Measurements from ENCODE around the gene CYP27B1. TPM values are rescaled to one million over a fixed set of nuclear protein-coding genes. Genes with fewer than 3 reads are reported as not detected.

The CYP27B1 gene
- total RNA-seq, 2 experiments from 2014 or later, result 6.9 to 7.1 TPM

DNA sequence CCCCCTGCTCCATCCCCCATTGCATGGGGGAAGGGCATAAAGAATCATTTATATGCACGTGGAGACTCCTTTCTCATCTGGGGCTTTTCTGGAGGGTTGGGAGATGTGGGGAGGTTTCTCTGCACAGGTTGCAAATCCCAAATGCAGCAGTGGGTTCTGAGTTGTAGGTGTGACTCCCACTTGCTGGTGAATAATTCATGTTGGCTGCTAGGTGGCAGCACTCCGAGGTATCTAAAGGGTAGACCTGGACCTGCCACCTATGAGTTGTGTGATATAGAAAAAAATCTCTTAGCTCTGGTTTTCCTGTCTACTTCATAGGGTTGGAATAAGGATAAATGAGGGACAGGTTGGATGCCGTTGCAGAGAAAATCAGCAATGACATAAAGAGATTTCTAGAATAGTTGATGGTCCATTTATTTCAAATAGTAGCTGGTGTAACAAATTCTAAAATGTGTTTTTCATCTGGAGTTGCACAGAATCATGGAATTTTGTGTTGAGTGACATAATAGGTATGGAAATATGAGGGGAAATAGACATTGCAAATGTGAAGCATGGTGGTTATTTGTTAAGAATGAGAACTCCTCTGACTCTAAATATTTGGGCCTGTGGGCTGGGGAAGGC, 7.4 kb downstream of the CYP27B1 start:
- no peak overlapping the region for H3K4me2 ChIP-seq (ENCODE audit: low read length)
- H4K20me1 ChIP-seq (ENCODE audit: insufficient read depth, low read length), result peaks cover 10% of the 10 kb centered on the region; the same call in 1 of the 2 replicates
- H3K9me3 ChIP-seq (ENCODE audit: low read length), result no peaks in the 10 kb centered on the region
- CTCF ChIA-PET (ENCODE audit: unreplicated experiment), result interaction anchor here (0.7 kb wide), 1 partner anchor 13 kb away, joined by 3 read pairs; the partner anchor contains the start of genes EEF1AKMT3 and METTL1
- intact Hi-C loops (cut with micrococcal nuclease; ENCODE audit: unreplicated experiment), result no loop called here
- no peak overlapping the region for H3K27ac ChIP-seq (ENCODE audit: low read depth, low read length, poor library complexity, severe bottlenecking)
- H2AFZ ChIP-seq (ENCODE audit: low read length), result no peak overlapping the region
- H3K79me2 ChIP-seq (ENCODE audit: insufficient read depth, low read depth, low read length), result peaks cover 7% of the 10 kb centered on the region; the same call in 1 of the 2 replicates
- H3K9me2 ChIP-seq (ENCODE audit: insufficient read depth, low read length), result no peaks in the 10 kb centered on the region
- H3K36me3 ChIP-seq (ENCODE audit: insufficient read depth, low read length), result peaks cover 50% of the 10 kb centered on the region
- peaks cover 13% of the 10 kb centered on the region for H3K4me1 ChIP-seq (ENCODE audit: insufficient read depth, low read length, poor library complexity, severe bottlenecking)
- TF ChIP-seq, protein P1, sequence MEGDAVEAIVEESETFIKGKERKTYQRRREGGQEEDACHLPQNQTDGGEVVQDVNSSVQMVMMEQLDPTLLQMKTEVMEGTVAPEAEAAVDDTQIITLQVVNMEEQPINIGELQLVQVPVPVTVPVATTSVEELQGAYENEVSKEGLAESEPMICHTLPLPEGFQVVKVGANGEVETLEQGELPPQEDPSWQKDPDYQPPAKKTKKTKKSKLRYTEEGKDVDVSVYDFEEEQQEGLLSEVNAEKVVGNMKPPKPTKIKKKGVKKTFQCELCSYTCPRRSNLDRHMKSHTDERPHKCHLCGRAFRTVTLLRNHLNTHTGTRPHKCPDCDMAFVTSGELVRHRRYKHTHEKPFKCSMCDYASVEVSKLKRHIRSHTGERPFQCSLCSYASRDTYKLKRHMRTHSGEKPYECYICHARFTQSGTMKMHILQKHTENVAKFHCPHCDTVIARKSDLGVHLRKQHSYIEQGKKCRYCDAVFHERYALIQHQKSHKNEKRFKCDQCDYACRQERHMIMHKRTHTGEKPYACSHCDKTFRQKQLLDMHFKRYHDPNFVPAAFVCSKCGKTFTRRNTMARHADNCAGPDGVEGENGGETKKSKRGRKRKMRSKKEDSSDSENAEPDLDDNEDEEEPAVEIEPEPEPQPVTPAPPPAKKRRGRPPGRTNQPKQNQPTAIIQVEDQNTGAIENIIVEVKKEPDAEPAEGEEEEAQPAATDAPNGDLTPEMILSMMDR (conservative IDR thresholded peaks at IDR 0.05; ENCODE audit: low read length), result peak; percentile 87
- no peak for TF ChIP-seq EZH2phosphoT487 (IDR thresholded peaks at IDR 0.05; ENCODE audit: borderline replicate concordance, low read depth, low read length)
- DNase-seq (ENCODE audit: low spot score), result peak; percentile 68
- no peak overlapping the region for H3K4me3 ChIP-seq (ENCODE audit: low read depth, low read length, poor library complexity, severe bottlenecking)
- BruUV-seq (replicated peaks), result no TSS peak
- POLR2A ChIA-PET, result interaction anchor here (1.0 to 1.1 kb wide), 2 partner anchors 13 to 136 kb away, joined by 3 read pairs; partner anchors contain the start of genes EEF1AKMT3 and METTL1

DNA sequence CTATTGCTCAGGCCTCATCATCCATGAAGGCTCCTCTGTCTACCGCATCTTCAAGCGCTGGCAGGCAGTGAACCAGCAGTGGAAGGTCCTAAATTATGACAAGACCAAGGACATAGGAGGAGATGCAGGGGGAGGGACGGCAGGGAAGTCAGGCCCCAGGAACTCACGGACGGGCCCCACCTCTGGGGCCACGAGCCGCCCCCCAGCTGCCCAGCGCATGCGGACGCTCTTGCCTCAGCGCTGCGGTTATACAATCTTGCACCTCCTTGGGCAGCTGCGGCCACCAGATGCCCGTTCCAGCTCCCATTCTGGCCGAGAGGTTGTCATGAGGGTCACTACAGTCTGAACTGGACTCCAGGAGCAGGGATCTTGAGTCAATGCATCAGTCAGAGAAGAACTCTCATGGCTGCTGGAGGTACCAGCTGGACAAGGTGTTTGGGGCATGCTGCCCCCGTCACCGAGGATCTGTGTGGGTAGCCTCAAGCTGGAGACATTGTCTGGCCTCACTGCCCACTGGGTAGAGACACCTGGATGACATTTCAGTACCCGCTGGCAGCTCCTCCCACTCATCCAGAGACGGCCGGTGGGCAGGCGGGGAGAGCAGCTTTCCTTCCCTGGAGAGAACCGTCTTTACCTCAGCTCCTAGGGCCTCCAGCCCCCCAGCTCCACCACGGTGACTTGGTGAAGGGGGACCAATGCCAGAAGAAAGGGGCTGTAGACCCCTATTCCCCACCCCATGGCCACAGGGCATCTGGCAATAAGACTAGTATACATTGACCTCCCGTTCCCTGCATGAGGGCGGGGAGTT, 8.1 kb downstream of the CYP27B1 start:
- ChIA-PET CTCF (ENCODE audit: unreplicated experiment) (no interaction called here), POLR2A (interaction anchor here (0.5 to 1.1 kb wide), 2 partner anchors 14 to 55 kb away, joined by 3 read pairs; partner anchors contain the start of genes EEF1AKMT3 and METTL1)
- Histone ChIP-seq H3K4me2 (ENCODE audit: low read length) (no peak overlapping the region), H2AFZ (ENCODE audit: low read length) (no peak overlapping the region), H3K79me2 (ENCODE audit: insufficient read depth, low read depth, low read length) (peaks cover 7% of the 10 kb centered on the region; the same call in 1 of the 2 replicates), H3K4me1 (ENCODE audit: insufficient read depth, low read length, poor library complexity, severe bottlenecking) (peaks cover 21% of the 10 kb centered on the region), H3K27ac (ENCODE audit: low read depth, low read length, poor library complexity, severe bottlenecking) (no peak overlapping the region), H3K9me3 (ENCODE audit: low read length) (no peaks in the 10 kb centered on the region), H3K4me3 (ENCODE audit: low read depth, low read length, poor library complexity, severe bottlenecking) (no peak overlapping the region), H3K9me2 (ENCODE audit: insufficient read depth, low read length) (no peaks in the 10 kb centered on the region), H3K36me3 (ENCODE audit: insufficient read depth, low read length) (peaks cover 50% of the 10 kb centered on the region), H4K20me1 (ENCODE audit: insufficient read depth, low read length) (peaks cover 10% of the 10 kb centered on the region; the same call in 1 of the 2 replicates)
- BruUV-seq (replicated peaks), result no TSS peak
- TF ChIP-seq EZH2phosphoT487 (IDR thresholded peaks at IDR 0.05; ENCODE audit: borderline replicate concordance, low read depth, low read length), result no peak
- TF ChIP-seq, protein P1 (conservative IDR thresholded peaks at IDR 0.05; ENCODE audit: low read length), result no peak
- intact Hi-C loops (cut with micrococcal nuclease; ENCODE audit: unreplicated experiment), result no loop called here
- no peak for DNase-seq (ENCODE audit: low spot score)
